Stimulated activated CD4-positive, alpha-beta T cell treated with anti-CD3 and anti-CD28 coated beads, TNF-alpha, amount 100 ng/mL, for 48 hours (primary cell): Measurements from ENCODE around the gene ANKRD37.
"Not testable (repeated sequence)": the region's sequence is repeated elsewhere in the genome, so short reads cannot be mapped to it uniquely, and the experiment has no call there.

Experiments used
- DNase-seq, 3 donors: peaks; one replicate each; pipeline ENCODE4 v3.0.0-alpha.2; 2020; ENCODE audit warnings: low read depth in 3 of 3

Gene ANKRD37

GRCh38 chr4:185396724-185397385 is at the start of gene ANKRD37:
Gene ANKRD37, plus strand, starts transcription at chr4:185396841. Its CDS starts 83 bp downstream, at chr4:185396924.
- DNase-seq, result no peak

GRCh38 chr4:185346975-185347601 is 49.6 kb upstream of the ANKRD37 start:
- DNase-seq, result no peak

- DNase-seq, result no peak
Measured at GRCh38 chr4:185351691-185352090, 45.0 kb upstream of the ANKRD37 start.

- no peak for DNase-seq
Measured at GRCh38 chr4:185352202-185352601, 44.4 kb upstream of the ANKRD37 start.

DNA sequence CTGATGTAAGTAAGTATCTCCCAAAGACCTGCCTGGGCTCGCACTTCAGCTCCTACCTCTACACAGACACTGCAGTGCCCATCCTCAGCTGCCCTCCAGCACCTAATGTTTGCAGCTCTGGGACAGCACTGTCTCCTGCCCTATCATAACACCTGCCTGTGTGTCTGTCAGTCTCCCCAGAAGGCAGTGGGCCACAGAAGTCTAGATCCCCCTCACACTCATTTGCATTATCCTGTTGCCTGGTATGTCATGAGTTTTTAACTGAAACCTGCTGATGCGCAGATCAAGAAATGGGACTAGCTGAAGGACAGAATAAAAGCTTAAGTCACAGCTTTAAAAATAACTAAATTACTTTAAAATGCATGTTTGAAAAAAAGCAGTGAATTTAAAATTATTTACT is 43.9 kb upstream of the ANKRD37 start:
- DNase-seq, result no peak

DNA sequence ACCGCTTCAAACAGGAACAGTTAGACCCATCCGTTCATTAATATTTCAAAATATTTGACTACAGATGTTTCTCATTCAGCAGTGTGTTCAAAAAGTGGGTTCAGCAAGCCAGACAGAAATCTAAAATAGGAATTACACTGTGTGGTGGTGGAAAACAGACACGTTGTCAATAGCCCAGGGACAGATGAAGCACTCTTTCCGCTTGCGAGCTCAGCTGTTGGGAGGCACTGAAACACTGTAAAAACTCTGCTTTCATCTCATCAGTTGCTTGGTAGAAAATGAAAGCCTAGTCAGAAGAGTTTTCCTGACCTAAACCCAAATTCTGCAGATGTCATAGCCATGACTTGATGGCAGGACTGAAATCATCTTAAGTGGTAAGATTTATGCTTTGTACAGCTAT is 39.4 kb upstream of the ANKRD37 start:
- no peak for DNase-seq

DNA sequence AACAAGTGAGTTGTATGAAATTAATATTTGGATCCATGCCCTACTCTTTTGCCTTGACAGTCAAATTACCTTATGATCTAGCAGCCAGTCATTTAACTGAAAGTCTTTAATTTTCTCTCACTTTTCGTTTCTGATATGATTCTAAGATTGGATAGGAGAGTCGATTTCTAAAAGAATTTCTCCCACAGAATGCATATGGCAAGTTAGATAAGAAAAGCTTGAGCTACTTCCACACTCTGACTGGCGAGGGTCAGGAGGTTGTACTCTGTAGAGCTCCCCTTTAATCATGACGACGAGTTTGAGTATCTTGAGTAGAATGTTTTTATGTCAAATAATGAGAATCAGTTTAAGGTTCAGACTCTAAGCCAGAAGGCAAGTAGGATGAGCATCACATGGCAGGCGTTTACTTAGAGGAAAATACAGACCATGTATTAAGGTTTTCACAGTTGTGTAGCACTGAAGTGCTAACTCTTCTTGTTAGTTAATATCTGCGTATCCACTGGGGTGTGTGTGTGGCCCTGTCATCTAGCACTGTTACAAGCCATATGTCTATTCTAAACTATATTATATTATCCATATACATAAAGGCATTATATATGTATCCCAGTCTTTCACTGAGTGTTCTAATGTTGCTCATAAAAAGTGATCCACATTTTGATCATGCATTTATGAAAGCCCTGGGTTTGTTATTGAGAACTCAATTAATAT is 38.8 kb upstream of the ANKRD37 start:
- DNase-seq, result no peak

GRCh38 chr4:185358514-185358913 is 38.1 kb upstream of the ANKRD37 start:
- DNase-seq, result no peak

DNA sequence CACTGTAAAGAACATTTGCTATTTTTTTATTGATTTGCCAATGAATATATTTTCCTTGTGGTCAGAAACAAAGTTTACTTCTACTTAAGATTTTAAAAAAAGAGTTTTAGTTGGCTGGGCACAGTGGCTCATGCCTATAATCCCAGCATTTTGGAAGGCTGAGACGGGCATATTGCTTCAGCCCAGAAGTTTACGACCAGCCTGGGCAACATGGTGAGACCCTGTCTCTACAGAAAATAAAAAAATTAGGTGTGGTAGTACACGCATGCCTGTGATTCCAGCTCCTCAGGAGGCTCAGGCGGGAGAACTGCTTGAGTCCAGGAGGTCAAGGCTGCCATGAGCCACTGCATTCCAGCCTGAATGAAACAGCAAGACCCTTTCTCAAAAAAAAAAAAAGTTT is 37.7 kb upstream of the ANKRD37 start:
- no peak for DNase-seq

- no peak for DNase-seq
Measured at GRCh38 chr4:185359767-185360446, 36.7 kb upstream of the ANKRD37 start.

GRCh38 chr4:185361872-185362271 is 34.8 kb upstream of the ANKRD37 start:
- no peak for DNase-seq

DNA sequence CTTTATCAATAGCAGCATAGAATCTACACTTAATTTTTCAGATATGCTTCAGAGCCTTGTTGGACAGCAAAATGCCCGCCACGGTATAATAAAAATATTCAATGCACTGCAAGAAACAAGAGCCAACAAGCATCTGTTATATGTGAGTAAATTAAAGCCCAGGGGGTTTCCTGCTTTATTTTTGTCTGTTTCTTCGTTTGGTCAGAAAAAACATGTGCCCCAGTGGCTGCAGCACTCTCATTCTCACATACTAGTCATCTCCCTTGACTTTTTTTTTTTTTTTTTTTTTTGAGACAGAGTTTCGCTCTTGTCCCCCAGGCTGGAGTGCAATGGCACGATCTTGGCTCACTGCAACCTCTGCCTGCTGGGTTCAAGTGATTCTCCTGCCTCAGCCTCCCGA is 34.1 kb upstream of the ANKRD37 start:
- DNase-seq, result not testable (repeated sequence)

GRCh38 chr4:185363251-185363650 is 33.4 kb upstream of the ANKRD37 start:
- no peak for DNase-seq

DNA sequence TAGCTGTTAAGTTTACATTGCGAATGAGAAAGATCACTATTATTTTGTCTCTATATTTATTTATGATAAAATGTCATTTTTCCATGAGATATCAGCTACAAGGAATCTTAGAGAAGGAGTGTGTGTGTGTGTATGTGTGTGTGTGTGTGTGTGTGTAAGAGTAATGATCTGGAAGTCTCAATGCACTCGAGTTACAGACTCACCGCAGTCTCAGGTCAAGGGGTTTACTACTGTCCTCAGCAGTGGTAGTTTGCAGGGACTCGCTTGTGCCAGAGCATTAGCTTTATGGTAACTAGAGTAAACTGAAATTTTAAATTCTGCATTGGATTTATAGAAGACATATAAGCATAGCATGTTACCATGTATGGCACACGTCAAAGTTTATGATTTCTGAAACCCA is 31.8 kb upstream of the ANKRD37 start:
- no peak for DNase-seq

GRCh38 chr4:185369731-185370130 is 26.9 kb upstream of the ANKRD37 start:
- no peak for DNase-seq

DNA sequence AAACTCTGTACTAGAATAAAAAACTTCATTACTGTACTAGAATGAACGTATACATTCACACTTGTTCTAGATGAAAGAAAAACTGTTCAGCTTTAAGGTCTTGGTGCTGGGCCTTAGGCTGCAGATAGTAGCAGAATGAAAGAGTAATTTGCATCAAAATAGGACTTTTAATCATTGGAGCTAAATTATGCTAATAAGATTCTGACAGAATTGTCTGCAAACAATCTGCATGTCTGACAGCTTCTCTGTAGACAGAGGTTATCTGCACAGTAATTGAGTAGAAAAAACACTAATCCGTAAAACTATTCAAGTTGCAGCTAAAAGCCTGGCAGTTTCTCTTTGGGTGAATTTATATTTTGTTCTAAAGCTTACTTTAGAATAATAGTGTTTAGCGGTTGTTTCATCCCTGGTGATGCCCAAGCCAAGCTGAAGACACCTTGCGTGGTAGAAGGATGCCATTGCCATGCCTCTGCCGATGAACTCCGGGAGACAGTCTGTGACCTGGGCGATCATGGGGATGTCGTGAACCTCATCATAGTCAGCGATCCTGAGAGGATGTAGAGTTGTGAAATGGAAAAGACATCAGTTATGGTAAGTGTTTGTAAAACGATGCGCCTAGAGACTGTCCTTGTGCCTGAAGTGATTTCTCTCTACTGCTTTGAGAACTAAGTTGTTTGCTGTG is 26.2 kb upstream of the ANKRD37 start:
- DNase-seq, result no peak

DNA sequence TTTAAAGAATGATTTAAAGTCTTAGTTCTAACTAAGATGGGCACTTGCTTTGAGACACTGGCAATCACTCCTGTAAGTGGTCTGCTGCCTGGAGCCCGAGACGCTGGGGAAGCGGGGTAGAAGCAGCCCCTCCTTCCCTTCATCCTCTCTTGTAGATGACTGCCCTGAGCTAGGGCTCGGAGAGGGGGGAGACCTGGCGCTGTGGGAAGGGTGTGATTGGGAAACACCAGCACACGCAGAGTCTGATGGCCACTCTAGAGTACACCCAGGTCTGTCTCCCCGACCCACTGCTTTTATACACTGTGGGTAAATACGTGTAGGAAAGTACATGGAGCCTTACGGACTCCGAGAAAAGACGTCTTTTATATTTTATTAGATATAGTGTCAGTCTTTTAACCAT is 24.9 kb upstream of the ANKRD37 start:
- no peak for DNase-seq

- DNase-seq, result no peak
Measured at GRCh38 chr4:185374027-185374426, 22.6 kb upstream of the ANKRD37 start.

DNA sequence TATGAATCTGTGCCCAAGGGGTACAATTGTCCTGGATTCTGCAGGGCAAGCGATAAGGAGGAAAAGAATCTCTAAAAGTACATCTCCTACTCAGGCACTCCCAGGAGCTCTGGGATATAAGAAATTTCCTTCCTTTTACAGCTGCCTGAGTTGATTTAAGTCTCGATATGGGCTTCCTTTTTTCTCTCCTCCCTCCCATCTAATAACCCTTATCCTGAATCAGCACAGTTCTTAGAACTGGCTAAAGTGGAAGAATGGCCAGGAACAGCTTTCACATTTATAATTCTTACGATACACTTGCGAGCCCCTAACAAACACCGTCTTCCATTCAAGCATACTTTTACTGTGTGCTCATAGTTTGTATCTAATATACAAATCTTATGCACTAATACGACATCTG is 22.1 kb upstream of the ANKRD37 start:
- no peak for DNase-seq

DNA sequence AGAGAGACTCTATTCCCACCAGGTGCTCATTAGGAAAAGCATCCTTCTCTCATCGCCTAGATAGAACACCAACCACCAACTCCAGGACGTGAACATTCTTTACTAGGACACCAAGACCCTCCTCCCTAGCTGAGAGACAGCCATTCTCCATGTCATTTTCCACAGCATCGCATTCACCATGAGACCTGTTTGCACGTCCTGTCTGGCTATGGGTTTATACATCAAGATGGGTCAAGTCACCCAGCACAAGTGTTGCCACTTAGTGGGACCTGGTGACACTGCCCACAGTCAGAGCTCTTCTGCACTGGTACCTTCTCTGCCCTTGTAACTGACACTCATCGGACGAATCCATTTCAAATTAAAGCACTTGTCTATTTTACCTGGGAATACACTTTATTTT is 18.4 kb upstream of the ANKRD37 start:
- DNase-seq, result no peak

- DNase-seq, result no peak
Measured at GRCh38 chr4:185379326-185380295, 17.0 kb upstream of the ANKRD37 start.
